IPS DF 6.9 (cell line): ENCODE results near the gene SKA3.
"Not testable (repeated sequence)": the region's sequence is repeated elsewhere in the genome, so short reads cannot be mapped to it uniquely, and the experiment has no call there.

ENCODE experiments used
- DNase-seq: peaks from one replicate; pipeline ENCODE4 v3.0.0-alpha.2; 2013; ENCODE audit warnings: low read depth, low spot score
- H3K27ac ChIP-seq: one replicate; pipeline ENCODE4 v1.5.1; 2013; ENCODE audit warnings: low read length, control low read depth
- H3K27me3 ChIP-seq: 2 replicates; pipeline ENCODE4 v1.6.1; 2013; ENCODE audit warnings: mild to moderate bottlenecking, low read length; ENCODE audit not compliant: control insufficient read depth, insufficient read depth
- H3K36me3 ChIP-seq: 2 replicates; pipeline ENCODE4 v1.6.1; 2013; ENCODE audit warnings: low read length; ENCODE audit not compliant: control insufficient read depth, insufficient read depth
- H3K4me1 ChIP-seq: 2 replicates; pipeline ENCODE4 v1.6.1; 2013; ENCODE audit warnings: low read length; ENCODE audit not compliant: control insufficient read depth, insufficient read depth
- H3K4me3 ChIP-seq: 2 replicates; pipeline ENCODE4 v1.5.1; 2013; ENCODE audit warnings: mild to moderate bottlenecking, low read length
- H3K9me3 ChIP-seq: 2 replicates; pipeline ENCODE4 v1.6.1; 2013; ENCODE audit warnings: low read length, inconsistent platforms; ENCODE audit not compliant: control insufficient read depth, insufficient read depth
- WGBS: extraction: QIAGEN DNeasy Blood & Tissue Kit; methylation state at CpG from one replicate; pipeline ENCODE4 v1.1.7; 2013; ENCODE audit warnings: mixed read lengths, missing lambda C conversion rate; ENCODE audit not compliant: insufficient read length, insufficient coverage; 5-methylcytosine and 5-hydroxymethylcytosine counted together

SKA3 gene

GRCh38 chr13:21202767-21203531, 26.6 kb upstream of the SKA3 start:
- DNase-seq, result no peak
- Histone ChIP-seq H3K27ac (no peak overlapping the region), H3K27me3 (no peaks in the 10 kb centered on the region), H3K4me1 (no peaks in the 10 kb centered on the region), H3K9me3 (peaks cover 3% of the 10 kb centered on the region; the same call in 1 of the 2 replicates), H3K4me3 (no peak overlapping the region), H3K36me3 (no peaks in the 10 kb centered on the region)
- no CpG with 5 or more reads among the region's 3 CpGs for WGBS

- DNase-seq, H3K27ac ChIP-seq, H3K9me3 ChIP-seq, H3K27me3 ChIP-seq, H3K4me1 ChIP-seq, H3K36me3 ChIP-seq, H3K4me3 ChIP-seq: not testable (repeated sequence)
These were observed 25.3 kb upstream of the SKA3 start for GRCh38 chr13:21201456-21202190.

- H3K27ac ChIP-seq, H3K36me3 ChIP-seq, H3K9me3 ChIP-seq, H3K4me1 ChIP-seq, H3K4me3 ChIP-seq, H3K27me3 ChIP-seq, DNase-seq: not testable (repeated sequence)
- no CpG with 5 or more reads among the region's 4 CpGs for WGBS
These were observed 22.0 kb upstream of the SKA3 start for GRCh38 chr13:21198391-21198790.

DNA sequence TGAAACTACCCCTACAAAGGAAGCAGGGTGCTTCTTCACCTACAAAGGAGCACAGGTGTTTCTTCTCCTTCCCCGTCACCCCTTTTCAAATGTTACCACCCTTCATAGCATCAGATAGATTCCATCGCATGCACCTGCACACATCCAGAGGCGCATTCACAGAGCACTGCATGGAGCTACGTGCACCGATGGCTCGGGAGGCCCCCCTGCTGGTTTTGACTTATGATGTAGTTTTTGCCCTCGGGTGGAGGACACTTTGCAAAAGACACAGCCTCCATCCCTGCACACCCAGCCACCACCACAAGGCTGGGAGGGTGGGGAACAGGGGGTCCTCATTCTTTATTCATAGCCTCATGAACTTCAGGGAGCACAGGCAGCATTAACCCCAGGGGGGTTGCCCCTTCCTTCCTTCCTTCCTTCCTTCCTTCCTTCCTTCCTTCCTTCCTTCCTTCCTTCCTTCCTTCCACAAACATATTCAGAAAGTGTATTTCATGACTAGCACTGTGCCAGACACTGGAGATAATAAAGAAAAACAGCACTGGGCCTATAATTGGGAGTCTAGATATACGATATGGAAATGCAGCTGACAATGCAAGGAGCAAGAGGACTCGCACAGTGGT, 21.4 kb upstream of the SKA3 start:
- not testable (repeated sequence) for H3K27me3 ChIP-seq, H3K36me3 ChIP-seq

GRCh38 chr13:21194756-21195155, 18.4 kb upstream of the SKA3 start:
- H3K36me3 ChIP-seq, H3K27me3 ChIP-seq, H3K4me1 ChIP-seq, H3K9me3 ChIP-seq, H3K27ac ChIP-seq, H3K4me3 ChIP-seq, DNase-seq: not testable (repeated sequence)
- WGBS, result no CpG with 5 or more reads among the region's 2 CpGs

More for the DNA sequence above, 21.4 kb upstream of the SKA3 start:
- H3K4me3 ChIP-seq, DNase-seq, H3K4me1 ChIP-seq, H3K9me3 ChIP-seq, H3K27ac ChIP-seq: not testable (repeated sequence)
- no CpG with 5 or more reads among the region's 9 CpGs for WGBS

DNA sequence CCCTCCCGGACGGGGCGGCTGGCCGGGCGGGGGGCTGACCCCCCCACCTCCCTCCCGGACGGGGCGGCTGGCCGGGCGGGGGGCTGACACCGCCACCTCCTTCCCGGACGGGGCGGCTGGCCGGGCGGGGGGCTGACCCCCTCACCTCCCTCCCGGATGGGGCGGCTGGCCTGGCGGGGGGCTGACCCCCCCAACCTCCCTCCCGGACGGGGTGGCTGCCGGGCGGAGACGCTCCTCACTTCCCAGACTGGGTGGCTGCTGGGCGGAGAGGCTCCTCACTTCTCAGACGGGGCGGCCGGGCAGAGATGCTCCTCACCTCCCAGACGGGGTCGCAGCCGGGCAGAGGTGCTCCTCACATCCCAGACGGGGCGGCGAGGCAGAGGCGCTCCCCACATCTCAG, 10.1 kb upstream of the SKA3 start:
- DNase-seq, H3K27me3 ChIP-seq, H3K27ac ChIP-seq, H3K4me1 ChIP-seq, H3K9me3 ChIP-seq, H3K4me3 ChIP-seq, H3K36me3 ChIP-seq: not testable (repeated sequence)
- no CpG with 5 or more reads among the region's 35 CpGs for WGBS

DNA sequence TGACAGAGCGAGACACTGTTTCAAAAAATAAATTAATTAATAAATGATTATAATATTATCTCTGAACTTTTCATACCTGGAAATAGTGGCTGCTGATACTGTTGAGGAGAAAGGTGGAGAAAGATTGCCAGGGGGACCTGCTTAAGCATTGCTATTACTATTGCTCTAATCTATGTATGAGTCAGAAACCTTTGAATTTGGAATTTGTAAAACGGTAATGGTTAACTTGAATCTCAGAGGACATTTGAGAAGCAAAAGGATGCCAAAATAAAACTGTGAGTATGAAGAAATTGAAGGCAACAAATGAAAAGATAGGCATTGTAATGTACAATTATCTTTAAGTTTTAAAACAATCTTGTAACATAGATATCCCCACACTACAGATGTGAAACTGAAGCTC, 5.3 kb upstream of the SKA3 start:
- Histone ChIP-seq H3K27me3 (no peaks in the 10 kb centered on the region), H3K36me3 (no peaks in the 10 kb centered on the region), H3K4me1 (no peaks in the 10 kb centered on the region), H3K9me3 (no peaks in the 10 kb centered on the region), H3K4me3 (no peak overlapping the region), H3K27ac (no peak overlapping the region)
- no CpG with 5 or more reads among the region's 2 CpGs for WGBS
- no peak for DNase-seq

GRCh38 chr13:21176982-21177284, 581 bp upstream of the SKA3 start:
- WGBS, result no CpG with 5 or more reads among the region's 26 CpGs

GRCh38 chr13:21175656-21176214, 617 bp downstream of the SKA3 start:
- Histone ChIP-seq H3K27me3 (no peaks in the 10 kb centered on the region), H3K4me1 (no peaks in the 10 kb centered on the region), H3K27ac (no peak overlapping the region), H3K4me3 (peak overlapping the region; percentile 100), H3K9me3 (no peaks in the 10 kb centered on the region), H3K36me3 (peaks cover 3% of the 10 kb centered on the region)
- DNase-seq, result no peak
- no CpG with 5 or more reads among the region's 13 CpGs for WGBS

More at GRCh38 chr13:21176982-21177284, 581 bp upstream of the SKA3 start:
- DNase-seq, result no peak
- Histone ChIP-seq H3K36me3 (no peaks in the 10 kb centered on the region; the same call in 1 of the 2 replicates), H3K9me3 (no peaks in the 10 kb centered on the region), H3K4me1 (no peaks in the 10 kb centered on the region), H3K27ac (no peak overlapping the region), H3K27me3 (no peaks in the 10 kb centered on the region), H3K4me3 (peak overlapping the region; percentile 100)

GRCh38 chr13:21173767-21174166, 2.6 kb downstream of the SKA3 start:
- WGBS, result no CpG with 5 or more reads among the region's 1 CpG
- not testable (repeated sequence) for H3K36me3 ChIP-seq, H3K27me3 ChIP-seq, H3K27ac ChIP-seq, H3K4me3 ChIP-seq, DNase-seq, H3K4me1 ChIP-seq, H3K9me3 ChIP-seq
